Stimulated activated CD4-positive, alpha-beta T cell treated with anti-CD3 and anti-CD28 coated beads, TNF-alpha, amount 100 ng/mL, for 4 hours (primary cell): ENCODE data around the gene KSR1.

Source experiments
- DNase-seq, 3 experiments: peaks; one replicate each; pipeline ENCODE4 v3.0.0-alpha.2; 2020; ENCODE audit warnings: low read depth in 3 of 3

KSR1 gene

DNA sequence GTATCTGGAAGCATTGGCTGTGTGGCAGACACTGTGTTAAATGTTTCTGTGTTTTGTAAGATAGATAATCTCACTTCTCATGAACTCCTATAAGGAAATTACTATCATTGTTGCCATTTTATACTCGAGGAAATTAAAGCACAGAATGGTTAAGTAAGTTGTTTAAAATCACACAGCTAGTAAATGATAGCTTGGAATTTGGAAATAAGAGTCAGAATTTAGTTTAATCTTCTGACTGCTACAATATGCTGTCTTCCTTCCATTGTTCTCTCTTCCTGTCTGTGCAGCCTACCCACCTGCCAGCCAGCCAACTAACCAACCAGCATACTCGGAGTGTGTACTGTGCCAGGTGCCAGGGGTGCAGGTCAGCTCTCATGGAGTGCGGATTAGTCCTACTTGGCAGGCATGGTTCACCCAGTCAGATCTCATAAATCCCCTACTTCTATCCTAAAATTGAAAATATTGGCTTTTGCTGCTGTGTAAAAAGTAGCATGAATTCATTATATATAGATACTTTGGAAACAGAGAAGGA is 94.8 kb downstream of the KSR1 start:
- no peak for DNase-seq

DNA sequence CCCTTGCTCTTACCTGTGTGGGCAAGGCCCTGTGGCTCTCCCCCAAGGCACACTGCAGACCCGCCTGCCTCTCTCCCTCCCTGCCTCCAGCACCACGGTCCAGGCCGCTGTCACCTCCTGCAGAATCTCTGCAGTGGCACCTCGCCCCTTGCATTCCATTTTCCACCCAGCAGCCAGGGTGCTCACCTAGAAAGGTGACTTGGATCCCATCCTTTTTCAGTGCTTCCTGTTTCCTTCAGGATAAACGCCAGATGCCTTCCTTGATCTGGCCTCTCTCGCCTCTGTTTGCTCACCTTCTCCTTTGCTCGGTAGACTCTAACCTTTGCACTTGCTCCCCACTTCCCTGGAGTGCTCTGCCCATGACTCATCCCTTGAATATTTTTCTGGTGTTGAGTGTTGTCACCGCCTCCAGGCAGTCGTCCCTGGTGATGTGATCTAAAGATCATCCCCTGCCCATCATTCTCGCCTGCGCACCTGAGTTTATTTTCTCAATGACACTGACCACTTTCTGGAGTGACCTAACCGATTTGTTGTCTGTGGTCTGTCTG is 95.5 kb downstream of the KSR1 start:
- DNase-seq, result no peak

DNA sequence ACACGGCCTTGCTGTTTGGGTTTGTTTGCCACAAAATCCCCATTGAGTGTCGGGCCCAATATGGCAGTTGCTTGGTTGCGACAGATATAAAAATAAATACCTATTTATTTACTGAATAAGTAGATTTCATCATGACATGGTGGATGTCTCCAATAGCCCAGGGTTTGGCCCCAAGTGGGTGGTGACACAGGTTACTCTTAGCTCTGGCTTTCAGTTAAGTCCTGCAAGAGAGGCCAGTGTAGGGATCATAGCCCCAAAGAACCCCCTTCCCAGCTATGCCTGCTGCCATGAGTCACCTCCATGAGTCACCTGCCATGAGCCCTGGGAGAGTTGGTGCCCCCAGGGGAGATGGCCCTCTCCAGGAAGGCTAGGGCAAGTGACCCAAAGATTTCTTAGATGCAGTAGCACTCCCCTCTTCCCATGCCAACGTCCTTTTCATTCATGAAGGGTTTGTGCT is 96.1 kb downstream of the KSR1 start:
- DNase-seq, result no peak

DNA sequence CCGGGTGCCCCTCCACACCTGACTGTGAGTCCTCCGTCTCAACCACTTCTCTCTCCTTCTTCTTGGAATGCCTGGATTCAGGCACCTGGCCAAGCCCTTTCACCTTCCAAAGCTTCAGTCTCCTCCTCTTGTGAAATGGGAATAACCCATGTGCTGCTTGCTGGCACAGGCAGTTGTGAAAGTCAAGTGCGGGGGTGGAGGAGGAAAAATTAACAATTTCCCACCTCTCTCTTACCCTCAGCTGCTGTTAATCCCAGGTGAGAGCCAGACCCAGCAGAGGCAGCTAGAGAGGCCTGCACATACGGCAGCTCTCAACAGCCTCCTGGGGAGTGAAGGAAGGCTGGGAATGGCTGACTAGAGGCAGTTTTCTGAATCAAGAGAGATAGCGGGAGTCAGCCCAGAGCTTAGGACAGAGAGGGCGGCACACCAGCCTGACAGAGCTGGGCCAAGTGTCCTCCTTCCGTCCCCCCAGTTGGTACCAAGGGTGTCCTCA is 96.8 kb downstream of the KSR1 start:
- DNase-seq, result no peak

DNA sequence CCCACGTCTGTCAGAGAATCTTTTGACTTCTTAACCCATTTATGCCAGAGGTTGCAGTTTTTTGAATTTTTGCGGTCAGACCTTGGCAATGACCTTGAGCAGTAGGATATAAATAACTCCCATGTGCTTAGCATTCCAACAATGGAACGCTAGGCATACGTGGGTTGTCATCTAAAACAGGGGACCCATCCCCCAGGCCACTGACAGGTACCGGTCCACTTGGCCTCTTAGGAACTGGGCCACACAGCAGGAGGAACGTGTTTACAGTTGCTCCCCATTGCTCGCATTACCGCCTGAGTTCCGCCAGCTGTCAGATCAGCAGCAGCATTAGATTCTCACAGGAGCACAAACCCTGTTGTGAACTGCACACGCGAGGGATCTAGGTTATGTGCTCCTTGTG is 97.9 kb downstream of the KSR1 start:
- no peak for DNase-seq

DNA sequence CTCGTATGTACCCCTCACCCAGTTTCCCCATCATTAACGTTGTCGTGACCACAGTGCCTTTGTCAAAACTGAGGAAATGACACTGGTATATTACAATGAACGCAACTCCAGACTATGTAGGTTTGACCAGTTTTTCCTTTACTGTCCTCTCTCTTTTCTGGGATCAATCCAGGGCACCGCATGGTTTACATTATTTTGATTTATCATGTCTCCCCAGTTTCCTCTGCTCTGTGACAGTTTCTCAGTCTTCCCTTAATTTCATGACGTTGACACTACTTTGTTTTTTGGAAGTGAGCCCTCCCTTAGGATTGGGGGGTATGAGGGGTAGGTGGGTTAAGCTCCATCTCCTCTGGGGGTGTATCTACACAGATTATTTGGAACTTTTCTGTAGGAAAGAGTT is 98.7 kb downstream of the KSR1 start:
- DNase-seq, result no peak

DNA sequence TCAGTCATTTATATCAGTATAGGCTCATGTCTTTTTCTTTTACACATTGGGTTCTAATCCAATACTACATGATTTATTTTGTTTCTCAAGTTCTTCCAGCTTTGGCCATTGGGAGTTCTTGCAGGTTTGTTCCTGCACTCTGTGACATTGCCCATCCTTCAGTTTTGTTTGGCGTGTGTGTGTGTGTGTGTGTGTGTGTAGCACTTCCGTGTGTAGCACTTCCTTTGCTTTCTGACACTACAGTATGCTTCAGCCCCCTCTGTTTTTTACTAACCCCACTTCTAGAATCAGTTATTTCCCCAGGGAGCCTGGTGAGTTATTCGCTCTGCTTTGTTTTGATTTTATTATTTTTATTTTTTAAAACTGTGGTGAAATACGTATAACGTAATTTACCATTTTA is 99.1 kb downstream of the KSR1 start:
- no peak for DNase-seq

DNA sequence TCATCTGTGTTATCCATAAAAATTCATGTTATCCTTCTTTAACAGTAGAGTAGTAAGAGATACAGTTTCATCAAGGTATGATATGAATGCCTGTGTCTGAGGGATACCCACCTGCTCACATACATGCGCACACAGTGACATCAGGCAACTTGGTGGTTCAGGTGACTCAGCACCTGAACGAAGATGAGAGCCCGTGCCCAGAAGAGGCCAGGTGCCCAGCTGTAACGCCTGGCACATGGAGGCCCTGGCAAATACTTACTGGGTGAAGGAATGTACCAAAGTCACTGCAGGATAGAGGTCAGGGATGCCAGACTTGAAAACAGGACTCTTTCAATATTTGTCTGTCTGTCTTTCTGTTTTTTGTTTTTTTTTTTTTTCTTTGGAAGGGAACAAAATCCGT is 102.1 kb downstream of the KSR1 start:
- no peak for DNase-seq

DNA sequence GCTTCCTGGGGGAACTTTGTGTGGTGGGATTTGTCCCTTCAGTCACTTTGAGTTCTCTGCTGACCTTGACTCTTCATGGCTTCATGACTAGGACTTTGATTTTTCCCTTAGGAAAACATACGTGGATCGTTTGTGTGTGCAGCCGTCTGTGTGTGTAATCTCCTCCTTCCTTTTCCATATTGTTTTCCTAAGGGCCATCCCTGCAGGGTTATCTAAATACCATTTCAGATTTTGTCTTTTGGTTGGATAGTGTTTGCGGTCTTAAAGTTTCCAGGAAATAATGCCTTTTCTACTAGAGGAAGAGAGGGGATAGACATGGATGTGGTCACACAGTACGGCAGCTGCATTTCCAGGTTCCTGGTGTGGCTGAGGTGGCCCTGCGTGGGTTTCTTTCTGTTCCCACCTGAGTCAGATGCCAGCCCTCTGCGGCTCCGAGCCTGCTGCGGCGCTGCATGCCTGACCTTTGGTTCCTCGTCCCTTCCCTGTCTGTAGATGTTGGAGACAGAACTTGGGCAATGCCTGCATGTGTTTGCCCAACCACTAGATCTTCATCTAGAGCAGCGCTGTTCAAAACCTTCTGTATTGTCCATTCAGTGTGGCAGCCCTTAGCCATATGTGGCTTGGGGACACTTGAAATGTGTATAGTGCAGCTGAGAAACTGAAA is 102.7 kb downstream of the KSR1 start:
- no peak for DNase-seq

DNA sequence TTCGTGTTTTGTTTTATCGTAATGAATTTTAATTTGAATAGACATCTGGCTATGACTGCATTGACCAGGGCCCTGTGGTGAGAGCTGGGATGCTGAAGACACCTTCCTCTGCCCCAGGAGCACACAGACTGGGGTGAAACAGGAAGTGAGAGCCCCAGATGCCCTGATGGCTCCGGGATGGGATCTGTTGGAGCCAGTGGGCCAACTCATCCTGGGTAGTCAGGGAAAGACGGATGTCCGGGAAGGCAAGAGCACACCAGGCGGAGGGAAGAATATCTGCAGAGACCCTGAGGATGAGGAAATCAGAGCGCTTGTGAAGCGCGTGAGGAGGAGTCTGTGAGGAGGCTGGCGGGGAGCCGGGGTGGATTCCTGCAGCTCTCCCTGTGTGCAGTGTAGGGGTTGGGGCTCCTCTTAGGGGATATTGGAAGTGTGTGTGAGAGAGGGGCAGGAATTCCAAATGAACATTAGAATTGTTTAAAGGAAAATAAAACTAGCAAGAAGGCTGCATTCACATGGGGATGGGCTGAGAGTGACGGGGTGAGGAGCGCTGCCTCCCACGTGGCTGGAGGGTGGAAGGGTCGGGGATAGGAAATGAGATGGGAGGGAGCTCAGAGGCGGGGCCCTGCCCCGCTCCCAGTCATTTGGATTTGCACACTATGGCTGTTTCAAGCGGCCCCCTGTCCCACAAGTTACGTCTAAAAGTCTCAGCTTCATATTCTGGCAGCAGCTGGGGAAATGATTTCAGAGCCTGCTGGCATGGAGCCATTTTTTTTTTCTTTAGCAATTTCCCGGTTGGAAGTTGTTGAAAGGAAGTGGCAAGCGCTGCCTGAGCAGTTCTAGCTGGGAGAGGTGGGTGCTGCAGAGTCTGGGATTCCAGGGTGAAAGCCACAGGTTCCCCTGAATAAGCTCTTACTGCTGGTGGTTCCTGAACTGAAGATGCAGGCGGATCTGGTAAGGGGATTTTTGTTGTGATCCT is 103.5 kb downstream of the KSR1 start:
- DNase-seq, result no peak

DNA sequence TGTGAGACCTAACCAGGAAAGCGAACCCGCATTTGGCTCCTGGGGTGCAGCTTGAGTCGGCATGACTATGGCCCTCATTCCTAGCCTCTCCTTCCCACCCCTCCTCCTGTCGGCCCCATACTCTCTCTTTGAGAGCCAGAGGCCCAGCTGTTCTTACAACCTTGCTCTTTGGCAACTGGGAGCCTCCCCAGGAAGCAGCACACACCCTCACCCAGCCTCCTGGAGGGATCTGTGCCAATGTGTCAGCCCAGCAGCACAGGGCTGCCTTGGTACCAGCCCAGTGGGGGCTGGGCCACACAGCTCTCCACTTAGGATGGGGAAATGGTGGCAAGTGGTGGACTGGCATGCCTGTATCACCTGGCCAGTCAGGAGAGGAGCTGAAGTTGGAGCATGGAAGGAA is 104.4 kb downstream of the KSR1 start:
- no peak for DNase-seq

DNA sequence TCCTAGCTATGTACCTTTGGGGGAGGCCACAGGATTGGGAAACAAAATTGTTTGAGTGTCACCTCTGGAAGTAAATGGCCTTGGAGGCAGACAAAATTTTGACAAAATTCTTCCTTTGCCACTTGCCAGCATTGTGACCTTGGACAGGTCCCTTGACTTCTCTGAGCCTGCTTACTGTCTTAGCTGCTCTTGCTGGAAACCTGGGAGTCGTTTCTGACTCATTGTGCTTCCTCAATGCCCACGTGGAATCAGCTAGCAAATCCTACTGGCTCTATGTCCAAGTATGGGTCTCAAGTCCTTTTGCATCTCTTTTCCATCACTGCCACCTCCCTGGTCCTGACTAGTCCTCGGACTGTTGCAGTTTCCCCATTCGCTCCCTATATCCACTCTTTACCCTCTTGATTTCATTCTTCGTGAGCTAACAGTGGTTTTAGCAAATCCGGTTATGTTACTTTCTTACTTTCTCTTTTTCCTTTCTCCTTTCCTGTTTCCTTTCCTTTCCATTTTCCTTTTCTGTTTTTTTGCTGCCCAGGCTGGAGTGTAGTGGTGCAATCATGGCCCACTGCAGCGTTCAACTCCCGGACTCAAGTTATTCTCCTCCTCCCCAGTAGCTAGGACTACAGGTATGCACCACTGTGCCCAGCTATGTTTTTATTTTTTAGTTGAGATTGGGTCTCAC is 106.7 kb downstream of the KSR1 start:
- no peak for DNase-seq

DNA sequence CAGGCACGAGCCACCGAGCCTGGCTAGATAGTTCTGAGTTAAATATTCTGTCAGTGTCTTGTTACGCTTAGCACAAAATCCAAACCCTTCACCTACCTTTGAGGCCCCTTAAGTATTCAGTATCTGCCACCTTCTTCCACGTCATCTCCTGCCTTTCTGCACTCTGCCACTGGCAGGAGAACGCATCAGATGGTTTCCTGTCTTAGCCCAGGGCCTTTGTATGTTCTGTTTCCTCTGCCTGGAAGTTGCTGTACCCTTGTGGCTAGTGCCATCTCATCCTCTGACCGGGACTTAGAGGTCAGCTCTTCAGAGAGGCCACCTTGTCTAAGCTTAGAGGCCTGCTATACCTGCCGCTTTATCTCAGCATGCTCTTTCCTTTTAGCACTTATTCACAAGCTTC is 107.3 kb downstream of the KSR1 start:
- no peak for DNase-seq

DNA sequence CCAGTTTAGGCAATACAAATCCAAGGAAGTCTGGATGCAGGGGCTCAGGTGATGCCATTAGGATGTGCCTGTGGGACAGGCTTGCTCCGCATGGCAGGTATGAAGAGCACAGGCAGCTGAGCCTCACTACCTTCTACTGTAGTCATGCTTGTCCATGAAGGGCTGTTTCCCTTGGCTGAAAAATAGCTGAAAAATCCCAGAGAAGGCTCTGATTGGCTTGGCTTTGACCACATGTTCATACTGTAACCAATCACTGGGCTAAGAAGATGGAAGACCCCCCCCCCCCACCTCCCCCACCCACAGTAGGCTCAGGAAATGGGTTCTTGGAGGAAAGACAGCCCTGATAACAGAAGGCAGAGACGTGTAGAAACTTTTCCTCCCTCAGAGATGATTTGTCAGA is 108.2 kb downstream of the KSR1 start:
- DNase-seq, result no peak

DNA sequence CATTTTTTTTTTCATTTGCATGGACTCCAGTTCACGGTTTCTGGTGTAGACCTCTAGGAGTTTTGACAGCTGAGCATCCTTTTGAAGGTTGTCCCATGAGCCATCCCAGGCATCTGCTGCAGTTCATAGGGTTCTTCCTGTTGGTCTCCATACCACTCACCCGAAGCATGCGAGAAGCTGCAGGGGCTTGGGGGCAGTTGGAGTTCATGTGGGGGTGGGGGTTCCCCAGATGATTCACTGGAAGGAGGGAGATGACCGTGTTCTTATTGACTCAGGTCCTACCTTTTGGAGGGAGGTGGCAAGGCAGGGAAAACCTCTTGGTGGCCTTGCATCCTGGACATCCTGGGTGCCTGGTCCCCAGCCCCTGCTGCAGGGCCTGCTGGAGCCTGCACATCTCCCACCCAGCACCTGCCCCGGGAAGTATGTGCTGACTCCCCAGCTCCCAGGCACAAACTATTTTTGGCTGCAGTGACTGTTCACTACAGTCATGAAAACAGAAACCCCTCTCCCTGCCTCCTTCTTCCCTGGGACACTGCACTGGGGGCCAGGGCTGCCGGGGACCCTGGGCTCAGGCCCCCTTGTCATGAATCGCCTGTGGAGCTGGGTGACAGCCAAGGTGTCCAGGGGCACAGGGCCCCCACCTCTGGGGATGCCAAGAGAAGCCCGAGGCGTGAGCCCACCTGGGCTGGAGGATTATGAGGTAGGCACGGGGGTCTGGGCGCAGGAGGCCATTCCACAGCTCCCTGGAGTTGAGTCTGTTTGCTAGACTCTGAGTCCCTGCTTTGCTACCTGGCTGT is 109.8 kb downstream of the KSR1 start:
- DNase-seq, result no peak

DNA sequence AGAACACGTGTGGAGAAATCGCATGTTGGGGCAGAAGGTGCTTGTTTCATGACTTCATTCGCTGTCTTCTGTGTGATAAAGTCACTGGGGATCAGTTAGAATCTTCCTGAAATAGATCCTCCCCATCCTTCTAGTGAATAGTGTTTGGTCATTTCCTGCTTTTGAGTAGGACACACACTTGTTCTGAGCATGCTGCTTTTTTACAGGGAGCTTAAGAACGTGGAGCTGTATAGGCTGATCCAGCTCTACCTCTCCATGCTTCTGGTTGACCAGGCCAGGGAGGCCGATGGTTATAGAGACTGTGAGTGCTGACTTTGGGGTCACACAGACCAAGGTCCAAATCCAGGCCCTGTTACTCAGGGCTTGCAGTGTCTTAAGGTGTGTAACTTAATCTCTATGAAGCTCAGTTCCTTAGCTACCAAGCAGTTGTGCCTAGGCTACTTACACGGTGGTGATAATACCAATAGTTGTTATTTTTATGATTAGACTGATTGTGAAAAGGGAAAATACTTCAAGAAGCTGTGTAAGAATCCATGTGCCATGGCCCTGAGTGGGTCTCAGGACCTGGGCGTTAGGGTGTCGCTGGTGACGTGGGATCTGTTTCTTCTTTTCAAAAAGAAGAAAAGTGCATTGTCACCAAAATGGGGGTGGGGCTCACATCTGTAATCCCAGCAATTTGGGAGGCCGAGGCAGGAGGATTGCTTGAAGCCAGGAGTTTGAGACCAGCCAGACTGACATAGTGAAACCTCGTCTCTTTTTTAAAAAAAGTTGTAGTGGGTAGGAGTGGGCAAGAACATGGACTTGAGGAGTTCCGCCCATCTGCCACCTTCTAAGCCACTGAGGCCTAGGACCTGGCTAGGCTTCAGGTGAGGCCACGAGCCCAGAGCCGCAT is 110.7 kb downstream of the KSR1 start:
- no peak for DNase-seq

DNA sequence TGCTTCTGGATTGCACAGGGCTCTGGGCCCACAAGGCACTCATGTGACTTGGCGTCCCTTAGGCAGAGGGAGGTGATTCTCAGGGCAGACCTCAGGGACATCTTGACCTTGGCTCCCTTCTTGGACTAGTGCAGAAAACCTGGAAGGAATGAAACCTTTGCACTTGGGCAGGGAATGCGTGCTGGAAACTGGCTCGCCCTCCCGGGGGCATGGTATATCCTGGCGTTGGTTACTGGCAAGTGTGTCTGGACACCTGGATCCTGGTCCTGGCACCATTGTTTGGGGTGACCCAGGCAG is 111.3 kb downstream of the KSR1 start:
- DNase-seq, result no peak

DNA sequence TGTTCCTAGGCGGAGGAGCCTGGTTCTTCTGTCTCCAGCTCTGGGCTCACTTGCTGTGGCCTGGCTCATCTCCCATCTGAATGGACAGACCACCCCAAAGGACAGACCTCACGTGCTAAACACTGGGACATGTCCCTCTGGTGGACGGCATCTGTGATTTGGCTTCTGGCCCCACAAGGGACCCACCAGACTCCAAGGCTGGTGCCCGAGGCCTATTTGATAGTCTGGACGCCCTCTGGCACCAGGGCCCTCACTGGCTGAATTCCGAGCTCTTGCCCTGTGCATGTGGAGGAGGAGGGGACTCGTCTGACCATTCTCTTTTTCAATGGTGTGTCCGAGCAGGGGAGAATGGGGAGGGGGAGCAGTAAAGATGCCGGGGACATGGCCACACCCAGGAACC is 112.0 kb downstream of the KSR1 start:
- no peak for DNase-seq

DNA sequence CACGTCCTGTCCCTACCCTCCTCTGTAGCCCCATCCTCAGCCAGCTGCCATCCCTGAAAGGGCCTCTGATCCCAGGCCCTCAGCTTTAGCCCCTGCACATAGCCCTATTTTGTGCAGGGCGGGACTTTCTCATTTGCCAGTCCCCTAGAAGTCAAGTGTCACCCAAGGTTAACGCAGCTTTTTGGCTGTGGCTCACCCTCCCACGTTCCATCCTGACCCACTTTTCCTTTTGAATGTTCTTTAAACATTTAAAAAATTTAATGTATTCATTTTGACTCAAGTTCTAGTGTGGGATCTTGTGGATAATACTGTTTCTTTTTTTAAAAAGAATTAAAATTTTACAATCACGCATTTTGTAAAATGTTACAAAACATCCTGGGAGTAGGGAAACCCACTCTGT is 112.6 kb downstream of the KSR1 start:
- no peak for DNase-seq

DNA sequence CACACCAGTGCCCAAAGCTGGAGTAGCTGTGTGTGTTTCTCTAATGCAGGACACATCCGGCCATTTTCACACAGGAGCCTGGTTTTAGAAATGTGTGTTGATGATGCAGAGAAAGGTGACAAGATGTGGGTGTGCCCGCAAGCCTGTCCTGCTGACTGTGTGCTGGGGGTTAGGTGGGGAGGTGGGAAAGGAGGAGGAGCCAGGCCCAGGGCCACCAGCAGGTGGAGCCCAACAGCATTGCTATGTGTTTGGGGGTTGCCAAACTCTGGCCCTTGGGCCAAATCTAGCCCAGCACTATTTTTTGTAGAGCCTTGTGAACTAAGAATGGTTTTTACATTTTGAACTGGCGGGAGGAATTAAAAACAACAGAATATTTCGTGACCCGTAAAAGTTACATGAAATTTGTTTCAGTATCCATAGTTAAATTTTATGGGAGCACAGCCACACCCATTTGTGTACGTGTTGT is 113.0 kb downstream of the KSR1 start:
- peak; percentile 10 to 15 (median 10) for DNase-seq
